GM18505 (cell line): ENCODE results near the gene PTPRN2.
"Not testable (repeated sequence)": the region's sequence is repeated elsewhere in the genome, so short reads cannot be mapped to it uniquely, and the experiment has no call there.

Experiments used
- ATAC-seq: cut with Tn5 transposase; IDR thresholded peaks from one replicate; pipeline ENCODE4 v1.9.1; 2021; ENCODE audit not compliant: unreplicated experiment
- POLR2A ChIP-seq: IDR thresholded peaks from 4 replicates; pipeline ENCODE4 v1.6.1; 2011; ENCODE audit warnings: borderline replicate concordance; ENCODE audit not compliant: insufficient read depth, insufficient read length; ENCODE audit errors: extremely low read depth

Gene PTPRN2

GRCh38 chr7:157851501-157852067 lies 736.0 kb downstream of the PTPRN2 start:
- TF ChIP-seq POLR2A: no peak
- no peak for ATAC-seq

GRCh38 chr7:157850481-157851444 lies 736.9 kb downstream of the PTPRN2 start:
- no peak for ATAC-seq
- no peak for TF ChIP-seq POLR2A

GRCh38 chr7:157849726-157850125 lies 737.9 kb downstream of the PTPRN2 start:
- ATAC-seq: no peak
- TF ChIP-seq POLR2A: no peak

GRCh38 chr7:157849341-157849596 lies 738.4 kb downstream of the PTPRN2 start:
- no peak for TF ChIP-seq POLR2A
- no peak for ATAC-seq

GRCh38 chr7:157848508-157849340 lies 738.9 kb downstream of the PTPRN2 start:
- no peak for ATAC-seq
- TF ChIP-seq POLR2A: no peak

- not testable (repeated sequence) for ATAC-seq
Observed at GRCh38 chr7:157847756-157848487, 739.7 kb downstream of the PTPRN2 start.

- not testable (repeated sequence) for ATAC-seq
Observed at GRCh38 chr7:157846746-157847145, 740.9 kb downstream of the PTPRN2 start.

- no peak for TF ChIP-seq POLR2A
- no peak for ATAC-seq
Observed at GRCh38 chr7:157846271-157846670, 741.4 kb downstream of the PTPRN2 start.

- no peak for ATAC-seq
- TF ChIP-seq POLR2A: no peak
Observed at GRCh38 chr7:157845203-157845835, 742.3 kb downstream of the PTPRN2 start.

- ATAC-seq: no peak
- TF ChIP-seq POLR2A: no peak
Observed at GRCh38 chr7:157844611-157845010, 743.0 kb downstream of the PTPRN2 start.

- ATAC-seq: no peak
- no peak for TF ChIP-seq POLR2A
Observed at GRCh38 chr7:157844141-157844540, 743.5 kb downstream of the PTPRN2 start.

- no peak for TF ChIP-seq POLR2A
- no peak for ATAC-seq
Observed at GRCh38 chr7:157843336-157844140, 744.1 kb downstream of the PTPRN2 start.
